ENCODE results near the gene NFIA.

GRCh38 chr1:61453111-61453961, 371.0 kb downstream of the NFIA start:
- TF ChIP-seq, protein P1, sequence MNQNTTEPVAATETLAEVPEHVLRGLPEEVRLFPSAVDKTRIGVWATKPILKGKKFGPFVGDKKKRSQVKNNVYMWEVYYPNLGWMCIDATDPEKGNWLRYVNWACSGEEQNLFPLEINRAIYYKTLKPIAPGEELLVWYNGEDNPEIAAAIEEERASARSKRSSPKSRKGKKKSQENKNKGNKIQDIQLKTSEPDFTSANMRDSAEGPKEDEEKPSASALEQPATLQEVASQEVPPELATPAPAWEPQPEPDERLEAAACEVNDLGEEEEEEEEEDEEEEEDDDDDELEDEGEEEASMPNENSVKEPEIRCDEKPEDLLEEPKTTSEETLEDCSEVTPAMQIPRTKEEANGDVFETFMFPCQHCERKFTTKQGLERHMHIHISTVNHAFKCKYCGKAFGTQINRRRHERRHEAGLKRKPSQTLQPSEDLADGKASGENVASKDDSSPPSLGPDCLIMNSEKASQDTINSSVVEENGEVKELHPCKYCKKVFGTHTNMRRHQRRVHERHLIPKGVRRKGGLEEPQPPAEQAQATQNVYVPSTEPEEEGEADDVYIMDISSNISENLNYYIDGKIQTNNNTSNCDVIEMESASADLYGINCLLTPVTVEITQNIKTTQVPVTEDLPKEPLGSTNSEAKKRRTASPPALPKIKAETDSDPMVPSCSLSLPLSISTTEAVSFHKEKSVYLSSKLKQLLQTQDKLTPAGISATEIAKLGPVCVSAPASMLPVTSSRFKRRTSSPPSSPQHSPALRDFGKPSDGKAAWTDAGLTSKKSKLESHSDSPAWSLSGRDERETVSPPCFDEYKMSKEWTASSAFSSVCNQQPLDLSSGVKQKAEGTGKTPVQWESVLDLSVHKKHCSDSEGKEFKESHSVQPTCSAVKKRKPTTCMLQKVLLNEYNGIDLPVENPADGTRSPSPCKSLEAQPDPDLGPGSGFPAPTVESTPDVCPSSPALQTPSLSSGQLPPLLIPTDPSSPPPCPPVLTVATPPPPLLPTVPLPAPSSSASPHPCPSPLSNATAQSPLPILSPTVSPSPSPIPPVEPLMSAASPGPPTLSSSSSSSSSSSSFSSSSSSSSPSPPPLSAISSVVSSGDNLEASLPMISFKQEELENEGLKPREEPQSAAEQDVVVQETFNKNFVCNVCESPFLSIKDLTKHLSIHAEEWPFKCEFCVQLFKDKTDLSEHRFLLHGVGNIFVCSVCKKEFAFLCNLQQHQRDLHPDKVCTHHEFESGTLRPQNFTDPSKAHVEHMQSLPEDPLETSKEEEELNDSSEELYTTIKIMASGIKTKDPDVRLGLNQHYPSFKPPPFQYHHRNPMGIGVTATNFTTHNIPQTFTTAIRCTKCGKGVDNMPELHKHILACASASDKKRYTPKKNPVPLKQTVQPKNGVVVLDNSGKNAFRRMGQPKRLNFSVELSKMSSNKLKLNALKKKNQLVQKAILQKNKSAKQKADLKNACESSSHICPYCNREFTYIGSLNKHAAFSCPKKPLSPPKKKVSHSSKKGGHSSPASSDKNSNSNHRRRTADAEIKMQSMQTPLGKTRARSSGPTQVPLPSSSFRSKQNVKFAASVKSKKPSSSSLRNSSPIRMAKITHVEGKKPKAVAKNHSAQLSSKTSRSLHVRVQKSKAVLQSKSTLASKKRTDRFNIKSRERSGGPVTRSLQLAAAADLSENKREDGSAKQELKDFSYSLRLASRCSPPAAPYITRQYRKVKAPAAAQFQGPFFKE (tag by site-specific recombination; IDR thresholded peaks at IDR 0.05; ENCODE audit: borderline replicate concordance): no peak
- TF ChIP-seq ZNF18 (tag by site-specific recombination; IDR thresholded peaks at IDR 0.05): no peak; the same call in 1 of the 2 replicates

All from HEK293 (cell line).